ENCODE measurements around the gene SLC6A2. TPM values are rescaled to one million over a fixed set of nuclear protein-coding genes. Genes with fewer than 3 reads are reported as not detected.

The SLC6A2 gene
- total and polyA plus RNA-seq, 2 donors: 0.27 to 10.5 TPM

GRCh38 chr16:55657616-55658015 is 1.8 kb downstream of the SLC6A2 start:
- WGBS: 92% methylated on average over 3 of the region's 3 CpGs
- H3K4me3 ChIP-seq (ENCODE audit: low read depth, low read length): no peak overlapping the region
- DNase-seq (ENCODE audit: extremely low spot score): no peak
- no peaks in the 10 kb centered on the region for H3K4me1 ChIP-seq (ENCODE audit: insufficient read depth)
- no peak overlapping the region for H3K27ac ChIP-seq (ENCODE audit: low read depth)
- no peaks in the 10 kb centered on the region for H3K36me3 ChIP-seq (ENCODE audit: insufficient read depth)

GRCh38 chr16:55658898-55659420 is 3.2 kb downstream of the SLC6A2 start:
- no peaks in the 10 kb centered on the region for H3K4me1 ChIP-seq (ENCODE audit: insufficient read depth)
- H3K27ac ChIP-seq (ENCODE audit: low read depth): no peak overlapping the region
- H3K4me3 ChIP-seq (ENCODE audit: low read depth, low read length): no peak overlapping the region
- 89% methylated on average over 7 of the region's 7 CpGs for WGBS
- no peaks in the 10 kb centered on the region for H3K36me3 ChIP-seq (ENCODE audit: insufficient read depth)
- no peak for DNase-seq (ENCODE audit: extremely low spot score)

- H3K4me1 ChIP-seq (ENCODE audit: insufficient read depth): no peaks in the 10 kb centered on the region
- H3K4me3 ChIP-seq (ENCODE audit: low read depth, low read length): no peak overlapping the region
- no peaks in the 10 kb centered on the region for H3K36me3 ChIP-seq (ENCODE audit: insufficient read depth)
- DNase-seq (ENCODE audit: extremely low spot score): no peak
- WGBS: 85% methylated on average over 1 of the region's 1 CpG
- no peak overlapping the region for H3K27ac ChIP-seq (ENCODE audit: low read depth)
Measured at GRCh38 chr16:55660026-55660425, 4.2 kb downstream of the SLC6A2 start.

GRCh38 chr16:55660828-55661227 is 5.0 kb downstream of the SLC6A2 start:
- no peaks in the 10 kb centered on the region for H3K36me3 ChIP-seq (ENCODE audit: insufficient read depth)
- no peak overlapping the region for H3K27ac ChIP-seq (ENCODE audit: low read depth)
- WGBS: 77% methylated on average over 2 of the region's 2 CpGs
- no peak overlapping the region for H3K4me3 ChIP-seq (ENCODE audit: low read depth, low read length)
- DNase-seq (ENCODE audit: extremely low spot score): no peak
- H3K4me1 ChIP-seq (ENCODE audit: insufficient read depth): no peaks in the 10 kb centered on the region

GRCh38 chr16:55661941-55662643 is 6.3 kb downstream of the SLC6A2 start:
- Histone ChIP-seq H3K4me1 (ENCODE audit: insufficient read depth) (no peaks in the 10 kb centered on the region), H3K27ac (ENCODE audit: low read depth) (no peak overlapping the region), H3K36me3 (ENCODE audit: insufficient read depth) (no peaks in the 10 kb centered on the region), H3K4me3 (ENCODE audit: low read depth, low read length) (no peak overlapping the region)
- DNase-seq (ENCODE audit: extremely low spot score): no peak

GRCh38 chr16:55662644-55663031 is 6.8 kb downstream of the SLC6A2 start:
- H3K4me3 ChIP-seq (ENCODE audit: low read depth, low read length): no peak overlapping the region
- no peaks in the 10 kb centered on the region for H3K4me1 ChIP-seq (ENCODE audit: insufficient read depth)
- DNase-seq (ENCODE audit: extremely low spot score): no peak
- H3K27ac ChIP-seq (ENCODE audit: low read depth): no peak overlapping the region
- 67% methylated on average over 5 of the region's 5 CpGs for WGBS
- no peaks in the 10 kb centered on the region for H3K36me3 ChIP-seq (ENCODE audit: insufficient read depth)

- no peaks in the 10 kb centered on the region for H3K4me1 ChIP-seq (ENCODE audit: insufficient read depth)
- no peak overlapping the region for H3K27ac ChIP-seq (ENCODE audit: low read depth)
- no peaks in the 10 kb centered on the region for H3K36me3 ChIP-seq (ENCODE audit: insufficient read depth)
- no peak for DNase-seq (ENCODE audit: extremely low spot score)
- WGBS: 95% methylated on average over 1 of the region's 1 CpG
- H3K4me3 ChIP-seq (ENCODE audit: low read depth, low read length): no peak overlapping the region
Measured at GRCh38 chr16:55663225-55663624, 7.4 kb downstream of the SLC6A2 start.

GRCh38 chr16:55663765-55664677 is 8.2 kb downstream of the SLC6A2 start:
- 86% methylated on average over 8 of the region's 8 CpGs for WGBS
- no peak for DNase-seq (ENCODE audit: extremely low spot score)
- Histone ChIP-seq H3K4me1 (ENCODE audit: insufficient read depth) (no peaks in the 10 kb centered on the region), H3K27ac (ENCODE audit: low read depth) (no peak overlapping the region), H3K4me3 (ENCODE audit: low read depth, low read length) (no peak overlapping the region), H3K36me3 (ENCODE audit: insufficient read depth) (no peaks in the 10 kb centered on the region)

- no peak overlapping the region for H3K4me3 ChIP-seq (ENCODE audit: low read depth, low read length)
- no peak overlapping the region for H3K27ac ChIP-seq (ENCODE audit: low read depth)
- no peaks in the 10 kb centered on the region for H3K4me1 ChIP-seq (ENCODE audit: insufficient read depth)
- H3K36me3 ChIP-seq (ENCODE audit: insufficient read depth): no peaks in the 10 kb centered on the region
- 95% methylated on average over 7 of the region's 7 CpGs for WGBS
- no peak for DNase-seq (ENCODE audit: extremely low spot score)
Measured at GRCh38 chr16:55664786-55665407, 9.1 kb downstream of the SLC6A2 start.

GRCh38 chr16:55665511-55665910 is 9.7 kb downstream of the SLC6A2 start:
- no peaks in the 10 kb centered on the region for H3K36me3 ChIP-seq (ENCODE audit: insufficient read depth)
- no peaks in the 10 kb centered on the region for H3K4me1 ChIP-seq (ENCODE audit: insufficient read depth)
- H3K4me3 ChIP-seq (ENCODE audit: low read depth, low read length): no peak overlapping the region
- 89% methylated on average over 3 of the region's 3 CpGs for WGBS
- H3K27ac ChIP-seq (ENCODE audit: low read depth): no peak overlapping the region
- no peak for DNase-seq (ENCODE audit: extremely low spot score)

- 87% methylated on average over 2 of the region's 2 CpGs for WGBS
- no peaks in the 10 kb centered on the region for H3K36me3 ChIP-seq (ENCODE audit: insufficient read depth)
- DNase-seq (ENCODE audit: extremely low spot score): no peak
Measured at GRCh38 chr16:55666012-55666411, 10.2 kb downstream of the SLC6A2 start.

GRCh38 chr16:55667753-55668152 is 12.0 kb downstream of the SLC6A2 start:
- WGBS: 90% methylated on average over 1 of the region's 1 CpG
- Histone ChIP-seq H3K4me3 (ENCODE audit: low read depth, low read length) (no peak overlapping the region), H3K4me1 (ENCODE audit: insufficient read depth) (no peaks in the 10 kb centered on the region), H3K27ac (ENCODE audit: low read depth) (no peak overlapping the region), H3K36me3 (ENCODE audit: insufficient read depth) (no peaks in the 10 kb centered on the region)
- no peak for DNase-seq (ENCODE audit: extremely low spot score)

More at GRCh38 chr16:55666012-55666411, 10.2 kb downstream of the SLC6A2 start:
- Histone ChIP-seq H3K4me3 (ENCODE audit: low read depth, low read length) (no peak overlapping the region), H3K27ac (ENCODE audit: low read depth) (no peak overlapping the region), H3K4me1 (ENCODE audit: insufficient read depth) (no peaks in the 10 kb centered on the region)

GRCh38 chr16:55668340-55669281 is 12.8 kb downstream of the SLC6A2 start:
- 77% methylated on average over 9 of the region's 9 CpGs for WGBS
- H3K4me3 ChIP-seq (ENCODE audit: low read depth, low read length): no peak overlapping the region
- DNase-seq (ENCODE audit: extremely low spot score): no peak
- H3K4me1 ChIP-seq (ENCODE audit: insufficient read depth): no peaks in the 10 kb centered on the region
- no peak overlapping the region for H3K27ac ChIP-seq (ENCODE audit: low read depth)
- H3K36me3 ChIP-seq (ENCODE audit: insufficient read depth): no peaks in the 10 kb centered on the region

All from urinary bladder (tissue), 4 donors.